Fibroblast of gingiva (primary cell): ENCODE data around the gene GASK1A.

ENCODE experiments used
- DNase-seq: peaks from one replicate; pipeline ENCODE4 v3.0.0-alpha.2; 2011; ENCODE audit warnings: low read depth

GASK1A gene

DNA sequence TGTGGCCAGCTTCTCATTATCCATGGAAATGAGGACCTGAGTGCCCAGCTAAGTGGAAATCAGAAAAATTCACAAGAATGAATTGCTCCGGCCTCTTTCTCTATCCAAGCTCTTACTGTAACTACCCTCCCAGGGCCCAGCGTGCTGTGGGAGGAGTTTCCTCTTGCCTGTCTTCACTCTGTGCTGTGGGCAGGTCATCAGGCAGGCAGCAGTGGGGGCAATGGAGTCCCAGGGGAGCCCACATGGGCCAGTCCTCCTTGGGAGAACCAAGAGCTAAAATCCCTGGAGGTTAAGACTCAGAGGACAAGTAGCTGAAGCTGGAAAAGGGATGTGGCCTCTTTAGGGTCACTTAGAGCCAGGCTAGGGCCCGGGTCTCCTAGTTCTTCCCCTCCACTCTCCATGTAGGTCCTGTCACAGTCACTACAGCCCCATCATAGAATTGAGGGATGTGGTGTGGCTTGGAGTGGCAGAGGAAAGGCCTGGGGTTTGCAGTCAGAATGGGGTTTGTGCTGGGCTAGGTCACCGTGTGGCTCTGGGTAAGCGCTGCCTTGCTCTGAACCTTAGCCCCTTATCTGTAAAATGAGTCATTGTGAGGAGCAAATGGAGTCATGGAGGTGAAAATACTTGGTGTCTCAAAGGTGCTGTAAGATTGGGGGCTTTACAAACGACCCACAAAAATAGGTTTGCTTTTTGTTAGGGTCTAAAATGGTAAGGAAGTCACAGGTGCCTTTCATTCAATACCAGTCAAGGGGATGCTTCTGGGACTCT is 3.7 kb downstream of the GASK1A start:
- no peak for DNase-seq

- DNase-seq: no peak
Measured at GRCh38 chr3:42983927-42984326, 4.8 kb downstream of the GASK1A start.

- no peak for DNase-seq
Measured at GRCh38 chr3:42984701-42985100, 5.6 kb downstream of the GASK1A start.

DNA sequence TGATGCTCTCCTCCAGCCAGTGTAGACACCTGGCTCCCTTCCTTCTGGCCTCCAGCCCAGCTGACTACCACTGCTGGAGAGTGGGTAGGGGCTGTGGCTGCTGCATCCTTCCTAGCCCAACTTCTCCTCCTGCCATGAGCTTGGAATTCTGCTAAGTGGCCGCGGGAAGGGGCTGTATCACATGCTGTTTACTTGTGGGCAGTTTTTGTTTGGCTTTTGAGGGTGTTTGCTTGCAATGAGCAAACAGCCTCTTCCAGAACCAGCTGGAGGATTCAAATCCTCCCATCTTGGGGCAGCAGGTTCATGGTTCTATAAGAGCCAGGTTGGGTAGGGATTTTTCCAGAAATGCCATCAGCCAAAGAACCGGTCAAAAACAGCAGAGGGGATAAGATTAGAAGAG is 9.0 kb downstream of the GASK1A start:
- no peak for DNase-seq

DNA sequence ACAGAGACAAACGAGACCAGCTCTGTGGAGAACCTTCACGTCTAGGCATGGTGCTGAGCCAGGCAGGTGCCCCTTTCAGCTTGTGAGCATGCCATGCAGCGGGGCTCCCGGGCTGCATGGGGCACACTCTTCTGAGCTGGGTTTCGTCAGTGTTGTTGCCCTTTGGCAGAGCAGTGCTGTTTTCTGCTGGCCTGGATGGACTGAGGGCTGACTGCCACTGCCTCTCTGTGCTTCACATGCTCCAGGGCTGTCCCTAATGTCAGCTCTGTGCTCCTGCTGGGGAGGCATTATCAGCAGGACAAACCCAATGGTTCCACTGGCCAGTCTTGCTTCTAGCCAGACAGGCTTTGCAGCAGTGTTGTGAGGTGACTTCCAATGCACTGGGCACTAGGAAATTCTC is 9.5 kb downstream of the GASK1A start:
- DNase-seq: no peak

GRCh38 chr3:42991341-42992315 is 12.5 kb downstream of the GASK1A start:
- DNase-seq: no peak

GRCh38 chr3:42994595-42994994 is 15.5 kb downstream of the GASK1A start:
- DNase-seq: no peak

DNA sequence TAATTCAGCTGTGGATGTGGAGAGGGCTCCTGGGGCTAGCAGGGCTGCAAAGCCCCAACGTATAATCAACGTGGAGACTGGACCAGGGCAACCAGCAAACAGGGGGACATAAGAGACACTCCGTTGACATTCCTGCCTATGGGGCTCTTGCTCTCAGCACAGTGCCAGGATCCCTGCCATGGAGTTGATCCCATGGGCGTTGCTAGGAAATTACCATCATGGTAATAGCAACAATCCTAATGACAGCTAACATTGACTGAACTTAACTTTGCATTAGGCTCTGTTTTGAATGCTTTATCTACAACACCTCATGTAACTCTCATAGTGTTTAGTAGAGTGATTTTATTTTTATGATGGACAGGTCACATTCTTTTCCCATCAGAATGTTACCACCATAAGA is 16.9 kb downstream of the GASK1A start:
- no peak for DNase-seq

GRCh38 chr3:42996633-42997075 is 17.5 kb downstream of the GASK1A start:
- DNase-seq: no peak

- DNase-seq: no peak
Measured at GRCh38 chr3:42999212-42999611, 20.1 kb downstream of the GASK1A start.

GRCh38 chr3:42999632-43000031 is 20.5 kb downstream of the GASK1A start:
- no peak for DNase-seq

GRCh38 chr3:43000387-43000786 is 21.3 kb downstream of the GASK1A start:
- no peak for DNase-seq

- DNase-seq: peak; percentile 98
Measured at GRCh38 chr3:43001094-43001553, 22.0 kb downstream of the GASK1A start.

DNA sequence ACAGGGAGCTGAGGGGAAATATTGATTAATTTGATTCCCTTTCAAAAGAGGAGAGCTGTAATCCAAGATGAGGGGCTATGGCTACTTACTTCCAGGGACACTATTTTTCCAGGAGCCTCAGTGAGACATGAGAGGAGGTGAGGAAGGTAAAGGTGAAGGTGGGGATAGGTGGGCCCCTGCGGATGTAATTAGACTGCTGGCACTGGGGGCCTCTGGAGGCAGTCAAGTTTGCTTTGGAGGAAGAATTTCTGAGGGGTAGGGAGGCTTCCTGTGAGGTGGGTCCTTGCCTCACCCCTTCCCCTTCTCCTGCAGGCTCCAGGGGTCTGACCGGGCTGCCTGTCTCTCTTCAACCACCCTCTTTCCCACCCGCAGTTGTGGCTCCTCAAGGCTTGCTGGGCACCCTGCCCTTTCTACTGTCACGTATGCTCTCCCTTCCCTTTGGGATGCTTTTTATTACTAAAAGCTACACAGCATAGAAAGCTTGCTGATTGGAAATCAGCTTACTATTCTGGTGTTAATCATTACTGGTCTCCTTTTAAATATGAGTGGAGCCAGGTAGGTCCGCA is 22.5 kb downstream of the GASK1A start:
- DNase-seq: no peak

DNA sequence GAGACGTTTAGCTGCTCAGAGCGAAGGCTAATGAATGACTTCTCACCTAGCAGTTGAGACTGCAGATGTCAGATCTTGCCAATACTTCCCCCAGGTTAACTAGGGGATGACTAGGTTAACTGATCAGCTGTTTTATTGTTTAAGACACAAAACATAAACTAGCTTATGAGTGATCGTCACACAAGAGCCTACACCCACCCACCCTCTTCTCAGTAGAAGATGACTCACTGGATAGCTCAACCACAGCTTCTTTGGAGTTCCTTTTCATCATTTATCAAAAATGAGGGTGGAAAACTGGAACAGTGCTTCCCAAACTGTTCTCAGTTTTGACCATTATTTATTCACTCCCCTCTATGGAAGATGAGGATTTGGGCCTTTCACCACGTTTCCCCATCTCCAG is 25.2 kb downstream of the GASK1A start:
- no peak for DNase-seq

DNA sequence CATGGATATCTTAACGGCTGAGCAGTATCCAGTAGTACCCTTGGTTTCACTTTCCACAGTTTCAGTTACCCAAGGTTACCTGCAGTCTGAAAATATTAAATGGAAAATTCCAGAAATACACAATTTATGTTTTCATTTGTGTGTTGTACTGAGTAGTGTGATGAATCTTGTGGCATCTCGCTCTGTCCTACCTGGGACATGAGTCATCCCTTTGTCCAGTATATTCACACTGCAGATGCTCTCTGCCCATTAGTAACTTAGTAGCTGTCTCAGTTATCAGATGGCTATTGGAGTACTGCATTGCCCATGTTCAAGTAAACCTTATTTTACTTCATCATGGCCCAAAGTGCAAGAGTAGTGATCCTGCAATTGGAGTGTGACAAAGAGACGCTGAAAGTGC is 26.1 kb downstream of the GASK1A start:
- no peak for DNase-seq

- no peak for DNase-seq
Measured at GRCh38 chr3:43005981-43006380, 26.9 kb downstream of the GASK1A start.

DNA sequence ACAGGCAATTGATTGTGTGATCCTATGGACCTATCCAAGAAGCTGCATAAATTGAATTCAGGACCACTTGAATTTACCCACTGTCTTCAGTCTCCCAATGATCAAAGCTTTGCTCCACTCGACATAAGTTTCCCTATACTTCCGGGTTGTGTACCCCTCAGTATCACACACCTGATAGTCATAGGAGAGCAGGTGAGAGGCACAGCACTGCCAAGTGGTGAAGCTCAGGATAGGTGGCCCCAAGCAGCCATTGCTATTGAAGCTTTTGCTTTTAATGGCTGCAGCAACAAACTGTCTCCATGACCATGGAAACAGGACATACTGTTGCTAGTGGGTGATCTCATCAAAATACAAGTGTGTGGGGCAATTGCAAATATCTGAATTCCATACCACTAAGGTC is 27.7 kb downstream of the GASK1A start:
- no peak for DNase-seq

- no peak for DNase-seq
Measured at GRCh38 chr3:43009547-43009946, 30.4 kb downstream of the GASK1A start.

DNA sequence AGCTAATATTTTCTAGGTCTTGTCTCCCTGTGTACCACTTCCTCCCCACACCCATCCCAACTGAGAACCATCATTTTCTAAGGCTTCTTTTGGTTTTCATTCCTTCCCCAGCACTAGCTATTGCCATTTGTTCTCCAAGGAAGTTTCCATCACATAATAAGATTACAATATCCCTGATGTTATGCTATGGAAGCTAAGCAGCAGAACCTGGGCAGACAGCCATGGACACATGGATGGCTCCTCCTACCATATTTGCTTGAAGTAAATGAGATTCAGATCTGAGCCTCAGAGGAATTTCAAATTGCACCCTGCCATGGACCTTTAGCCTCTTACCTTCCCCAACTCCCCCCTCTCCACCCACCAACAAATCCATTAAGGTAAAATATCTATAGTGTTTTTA is 31.5 kb downstream of the GASK1A start:
- no peak for DNase-seq

- DNase-seq: no peak
Measured at GRCh38 chr3:43011638-43012037, 32.5 kb downstream of the GASK1A start.

DNA sequence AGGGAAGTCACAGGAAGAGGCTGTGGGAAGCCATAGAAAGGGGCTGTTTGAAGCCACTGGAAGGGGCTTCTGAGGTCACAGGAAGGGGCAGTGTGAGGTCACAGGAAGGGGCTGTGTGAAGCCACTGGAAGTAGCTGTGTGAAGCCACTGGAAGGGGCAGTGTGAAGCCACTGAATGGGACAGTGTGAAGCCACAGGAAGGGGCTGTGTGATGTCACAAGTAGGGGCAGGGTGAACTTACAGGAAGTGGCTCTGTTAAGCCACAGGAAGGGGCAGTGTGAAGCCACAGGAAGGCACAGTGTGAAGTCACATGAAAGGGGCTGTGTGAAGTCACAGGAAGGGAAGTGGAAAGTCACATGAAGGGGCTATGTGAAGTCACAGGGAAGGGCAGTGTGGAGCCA is 33.1 kb downstream of the GASK1A start:
- DNase-seq: no peak

- no peak for DNase-seq
Measured at GRCh38 chr3:43013256-43013655, 34.1 kb downstream of the GASK1A start.
